ENCODE results near the gene MLEC.

- TF ChIP-seq ELF4 (IDR thresholded peaks at IDR 0.05) (no peak), ARNT (IDR thresholded peaks at IDR 0.05) (no peak), FOXM1 (IDR thresholded peaks at IDR 0.05; ENCODE audit: borderline replicate concordance) (no peak), BHLHE40 (IDR thresholded peaks at IDR 0.05; ENCODE audit: borderline replicate concordance) (no peak), SP1 (IDR thresholded peaks at IDR 0.05) (no peak)
These were observed 38.3 kb downstream of the MLEC start for GRCh38 chr12:120725151-120725658.

Measured in HEK293T (cell line).